ENCODE results near the gene LIMS2. TPM values are rescaled to one million over a fixed set of nuclear protein-coding genes. Genes with fewer than 3 reads are reported as not detected.

The LIMS2 gene
- total and polyA plus RNA-seq, 2 donors (not counting 3 experiments of a cell fraction or from before 2014, with no cell fraction given) = 48.3 to 55.6 TPM

- Histone ChIP-seq H2AFZ (ENCODE audit: low read depth, low read length) (no peak overlapping the region), H3K79me2 (ENCODE audit: control insufficient read depth, insufficient read depth, low read length) (no peaks in the 10 kb centered on the region), H3K4me2 (ENCODE audit: insufficient read depth, low read length) (no peak overlapping the region), H3K36me3 (ENCODE audit: control insufficient read depth in 2 of 2, extremely low read depth in 1 of 2, insufficient read depth in 2 of 2, low read length in 2 of 2) (no peaks in the 10 kb centered on the region), H3K9me3 (replicated peaks; ENCODE audit: control insufficient read depth, insufficient read depth, low read length) (no peaks in the 10 kb centered on the region), H3K4me3 (replicated peaks in 1 of 3; ENCODE audit: insufficient read depth in 1 of 3, low read depth in 1 of 3, low read length in 3 of 3) (no peak overlapping the region), H3K4me1 (ENCODE audit: control insufficient read depth, extremely low read depth, insufficient read depth, low read length) (no peaks in the 10 kb centered on the region), H4K20me1 (replicated peaks; ENCODE audit: control insufficient read depth, extremely low read depth, insufficient read depth, low read length) (no peaks in the 10 kb centered on the region), H3K9me1 (replicated peaks; ENCODE audit: control insufficient read depth, extremely low read depth, insufficient read depth, low read length) (no peaks in the 10 kb centered on the region), H3K27ac (ENCODE audit: insufficient read depth, low read depth, low read length) (no peak overlapping the region), H3K9ac (replicated peaks; ENCODE audit: extremely low read depth, insufficient read depth, low read length) (no peak overlapping the region), H3K27me3 (ENCODE audit: control insufficient read depth in 2 of 2, insufficient read depth in 2 of 2, low read length in 2 of 2) (peaks cover 5 to 7% of the 10 kb centered on the region in 2 experiments)
- ChIA-PET CTCF (interaction anchor here (1.4 to 1.6 kb wide), 2 partner anchors 27 to 31 kb away, joined by 4 read pairs; no protein-coding TSS in a partner anchor), POLR2A (no interaction called here)
- intact Hi-C loops (cut with micrococcal nuclease) = no loop called here
- FAIRE-seq = no peak
- BruUV-seq (replicated peaks) = no TSS peak
- no peak for DNase-seq (ENCODE audit: low read depth, low spot score)
- TF ChIP-seq POLR2A (IDR thresholded peaks at IDR 0.05; ENCODE audit: low read depth, low read length) (no peak), MYC (IDR thresholded peaks at IDR 0.05; ENCODE audit: low read depth, low read length) (no peak), GATA2 (IDR thresholded peaks at IDR 0.05; ENCODE audit: insufficient read depth, insufficient read length, low read depth, low read length) (no peak), CTCF (IDR thresholded peaks at IDR 0.05; ENCODE audit: extremely low read depth in 1 of 2, insufficient read depth in 1 of 2, low read depth in 1 of 2, low read length in 2 of 2) (no peak), POLR2AphosphoS5 (IDR thresholded peaks at IDR 0.05; ENCODE audit: insufficient read depth, low read depth, low read length) (no peak), MAX (IDR thresholded peaks at IDR 0.05; ENCODE audit: insufficient read depth, insufficient read length) (no peak), JUN (IDR thresholded peaks at IDR 0.05; ENCODE audit: borderline replicate concordance, insufficient read depth, insufficient read length, low read depth) (no peak), FOS (IDR thresholded peaks at IDR 0.05; ENCODE audit: borderline replicate concordance, insufficient read depth, low read length) (no peak), EZH2 (IDR thresholded peaks at IDR 0.05; ENCODE audit: borderline replicate concordance, low read depth, low read length, severe bottlenecking) (no peak)
- dilution Hi-C loops (cut with MboI; ENCODE audit: extremely low pct_ligation_motif_present, low sequenced_read_pairs) = no loop called here
Observed at GRCh38 chr2:127618551-127619202, 56.7 kb downstream of the LIMS2 start.
